ENCODE data around the gene NLN.
A peak's percentile ranks its signal among the peaks of the same experiment; 100 is the strongest.
"Not testable (repeated sequence)": the region's sequence is repeated elsewhere in the genome, so short reads cannot be mapped to it uniquely, and the experiment has no call there.

Gene NLN

DNA sequence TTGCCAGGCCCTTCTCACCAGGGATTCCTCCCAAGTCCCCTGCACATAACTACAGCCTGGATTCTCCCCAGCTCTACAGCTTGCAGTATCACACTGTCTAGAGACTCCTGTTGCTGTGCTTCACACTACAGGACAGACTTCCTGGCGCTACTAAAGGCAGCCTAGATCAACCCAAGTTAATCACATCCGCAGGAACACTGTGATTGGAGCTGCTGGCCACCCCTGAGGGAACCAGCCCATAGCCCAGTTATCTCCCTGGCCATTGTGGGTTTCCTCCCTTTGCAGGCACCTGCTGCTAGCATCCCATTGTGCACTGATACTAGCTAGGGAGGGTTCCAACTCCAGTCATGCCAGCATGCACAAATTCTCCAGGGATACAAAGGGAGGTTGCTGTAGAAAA lies 53.5 kb downstream of the NLN start:
- DNase-seq, result no peak

DNA sequence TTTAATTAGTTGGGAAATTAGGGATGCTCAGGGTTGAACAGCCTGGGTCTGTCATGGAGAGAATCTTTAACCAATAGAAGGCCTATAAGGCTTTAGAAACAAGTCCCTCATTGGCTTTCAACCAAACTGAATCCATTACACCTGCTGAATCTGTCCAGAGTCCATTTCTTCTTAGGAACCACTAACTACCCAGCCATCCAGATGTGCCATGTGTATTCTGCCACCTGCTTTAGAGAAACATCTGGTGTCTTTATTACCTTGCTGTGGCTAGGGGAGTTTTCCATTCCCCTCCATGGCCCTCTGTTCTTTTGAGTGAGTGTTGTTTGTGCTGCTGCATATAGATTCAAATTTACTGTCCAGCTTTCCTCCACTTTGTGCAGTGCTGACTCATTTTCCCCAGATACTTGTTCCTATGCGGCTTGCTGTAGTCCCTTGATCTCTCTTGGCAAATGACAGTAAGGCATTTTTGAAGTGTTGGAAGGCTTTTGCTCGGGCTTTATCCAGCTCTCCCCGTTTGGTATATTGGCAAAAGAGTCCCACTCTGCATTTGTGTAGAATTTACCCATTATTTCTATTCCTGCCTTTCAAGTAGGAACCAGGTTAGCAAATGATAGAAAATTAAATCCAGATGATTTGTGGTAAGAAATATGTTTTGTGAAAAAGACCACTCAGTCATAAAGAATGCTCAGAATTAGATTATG lies 54.6 kb downstream of the NLN start:
- no peak for DNase-seq

DNA sequence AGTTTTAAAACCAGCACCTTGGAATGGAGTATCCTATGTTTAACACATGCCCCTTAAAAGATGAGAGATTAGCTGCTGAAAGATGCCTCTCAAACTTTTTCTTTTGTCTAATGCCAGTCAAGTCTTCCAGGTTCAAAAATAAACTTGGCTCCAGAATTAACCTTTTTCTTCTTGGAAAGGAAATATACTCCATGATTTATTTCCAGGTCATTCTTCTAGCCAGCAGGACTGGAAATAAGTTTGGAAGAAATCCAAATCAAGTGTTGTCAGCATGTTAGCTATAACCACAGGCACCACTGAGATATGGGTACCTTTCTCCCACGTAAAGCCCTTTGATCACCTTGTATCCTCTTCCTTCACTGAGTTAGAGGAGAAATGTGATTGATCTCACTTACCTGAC lies 56.1 kb downstream of the NLN start:
- DNase-seq, result no peak

DNA sequence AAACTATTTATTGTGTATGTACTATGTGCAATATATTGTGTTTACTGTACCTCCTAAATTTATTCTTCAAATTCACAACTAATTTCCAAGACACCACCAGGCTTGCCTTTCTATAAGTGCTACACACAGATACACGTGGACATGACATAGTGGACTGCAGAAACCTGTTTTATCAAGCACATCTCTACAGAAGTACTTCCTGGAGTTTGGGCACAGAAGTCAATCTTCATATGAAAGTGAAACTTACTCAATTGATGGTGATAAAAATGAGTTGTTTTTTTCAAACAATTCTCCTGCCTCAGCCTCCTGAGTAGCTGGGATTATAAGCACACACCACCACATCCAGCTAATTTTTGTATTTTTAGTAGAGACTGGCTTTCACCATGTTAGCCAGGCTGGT lies 57.6 kb downstream of the NLN start:
- DNase-seq, result no peak

DNA sequence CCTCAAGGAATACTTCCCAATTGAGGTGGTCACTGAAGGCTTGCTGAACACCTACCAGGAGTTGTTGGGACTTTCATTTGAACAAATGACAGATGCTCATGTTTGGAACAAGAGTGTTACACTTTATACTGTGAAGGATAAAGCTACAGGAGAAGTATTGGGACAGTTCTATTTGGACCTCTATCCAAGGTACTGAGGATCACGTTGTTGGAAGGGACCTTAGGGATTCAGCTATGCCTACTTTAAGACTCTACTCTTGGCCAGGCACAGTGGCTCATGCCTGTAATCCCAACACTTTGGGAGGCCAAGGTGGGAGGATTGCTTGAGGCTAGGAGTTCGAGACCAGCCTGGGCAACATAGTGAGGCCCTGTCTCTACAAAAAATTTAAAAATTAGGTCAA lies 66.3 kb downstream of the NLN start:
- not testable (repeated sequence) for DNase-seq

DNA sequence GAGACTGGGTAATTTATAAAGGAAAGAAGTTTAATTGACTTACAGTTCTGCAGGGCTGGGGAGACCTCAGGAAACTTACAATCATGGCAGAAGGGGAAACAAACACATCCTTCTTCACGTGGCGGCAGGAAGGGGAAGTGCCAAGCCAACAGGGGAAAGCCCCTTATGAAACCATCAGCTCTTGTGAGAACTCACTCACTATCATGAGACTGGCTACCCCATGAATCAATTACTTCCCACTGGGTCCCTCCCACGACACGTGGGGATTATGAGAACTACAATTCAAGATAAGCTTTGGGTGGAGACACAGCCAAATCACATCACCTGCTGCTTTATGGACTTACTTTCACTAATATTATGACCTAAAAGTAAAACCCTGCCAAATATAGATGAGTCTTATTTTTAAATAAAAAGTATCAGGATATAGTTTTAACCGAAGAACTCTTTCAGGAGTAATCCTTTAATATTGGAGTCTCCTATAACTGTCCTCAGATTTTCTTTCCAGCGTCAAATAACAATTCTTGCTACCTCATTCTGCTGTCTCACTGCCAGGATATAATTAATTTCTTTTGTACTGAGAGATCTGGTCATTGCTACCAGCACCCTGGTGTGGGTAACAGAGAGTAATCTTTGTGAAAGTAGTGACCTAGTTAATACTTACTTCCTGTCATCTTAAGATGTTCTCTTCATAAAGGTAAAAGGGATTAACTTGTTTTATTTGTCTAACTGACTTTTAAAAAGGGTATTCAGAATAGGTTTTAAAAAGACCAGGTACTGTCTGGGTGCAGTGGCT lies 68.6 kb downstream of the NLN start:
- DNase-seq, result peak; percentile 28

DNA sequence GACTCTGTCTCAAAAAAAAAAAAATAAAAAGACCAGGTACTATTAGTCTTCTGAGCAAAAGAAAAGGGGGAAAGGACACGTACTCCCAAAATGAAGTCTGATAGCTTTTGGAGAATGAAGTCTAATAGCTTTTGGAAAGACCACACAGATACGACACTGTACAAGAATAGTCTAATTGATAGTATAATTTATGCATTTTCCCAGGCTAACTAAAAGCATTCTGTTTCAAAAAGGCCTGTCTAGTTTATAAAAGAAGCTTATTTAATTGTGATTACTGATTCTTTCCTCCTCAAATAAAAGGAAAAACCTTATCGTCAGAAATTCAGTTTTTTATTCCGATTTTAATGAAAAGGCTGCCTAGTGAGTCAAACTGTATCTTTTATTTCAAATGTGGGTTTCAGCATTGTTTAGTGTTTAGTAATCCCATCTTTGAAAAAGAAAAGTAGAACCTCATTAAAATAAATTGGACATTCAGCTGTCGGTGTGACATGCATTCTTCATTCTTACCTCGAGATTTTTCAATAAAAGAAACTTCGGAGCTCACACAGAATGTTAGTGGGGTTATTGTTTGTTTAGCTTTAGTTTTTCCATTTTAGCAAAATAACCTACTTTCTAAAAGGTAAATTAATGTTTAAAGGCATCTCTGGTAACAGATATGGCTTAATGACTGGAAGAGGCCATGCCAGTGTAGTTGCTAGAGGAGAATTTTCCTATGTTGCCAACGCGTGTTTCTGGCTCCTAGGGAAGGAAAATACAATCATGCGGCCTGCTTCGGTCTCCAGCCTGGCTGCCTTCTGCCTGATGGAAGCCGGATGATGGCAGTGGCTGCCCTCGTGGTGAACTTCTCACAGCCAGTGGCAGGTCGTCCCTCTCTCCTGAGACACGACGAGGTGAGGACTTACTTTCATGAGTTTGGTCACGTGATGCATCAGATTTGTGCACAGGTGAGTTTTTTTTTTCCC lies 70.0 kb downstream of the NLN start:
- DNase-seq, result no peak

DNA sequence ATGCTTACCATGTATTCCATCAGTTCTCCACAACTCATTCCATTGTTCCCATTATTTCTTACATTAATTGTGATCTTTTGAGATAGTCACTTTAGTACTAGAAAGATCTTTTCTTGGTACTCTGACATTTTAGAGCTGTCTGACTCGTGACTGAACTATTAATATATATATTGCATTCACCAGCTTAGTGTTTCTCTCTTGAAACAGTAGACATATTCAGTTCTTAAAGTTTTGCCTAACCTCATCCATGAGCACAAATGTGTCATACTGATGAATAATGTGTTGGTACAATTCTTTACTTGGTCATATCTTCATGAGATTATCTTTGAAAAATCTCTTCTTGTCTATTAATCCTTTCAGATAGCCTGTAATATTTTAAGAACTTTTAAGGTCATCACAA lies 74.3 kb downstream of the NLN start:
- no peak for DNase-seq

DNA sequence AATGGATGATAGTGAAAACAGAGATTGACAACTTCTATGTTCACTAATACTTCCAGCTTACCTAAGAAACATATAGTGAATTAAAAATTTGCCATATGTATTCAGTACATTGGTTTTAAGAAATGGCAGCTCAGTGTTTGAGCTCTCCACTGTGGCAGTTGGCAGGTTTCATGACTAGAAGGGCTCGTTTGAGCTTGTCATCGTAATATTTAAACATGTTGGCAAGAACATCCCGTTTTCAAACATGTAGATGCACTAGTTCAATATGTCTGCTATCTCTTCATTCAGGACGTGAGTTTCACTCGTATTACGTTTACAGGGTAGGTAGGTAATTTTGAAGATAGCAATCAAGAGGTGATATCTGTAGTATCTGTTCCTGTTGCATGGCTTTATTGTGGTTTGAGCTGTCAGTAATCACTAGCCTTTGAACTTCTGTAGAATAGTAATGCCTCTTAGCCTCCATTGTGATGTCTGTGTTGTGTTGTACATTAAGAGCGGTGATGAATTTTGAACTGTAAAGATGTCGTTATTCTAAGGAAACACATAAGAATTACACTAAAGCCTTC lies 74.8 kb downstream of the NLN start:
- no peak for DNase-seq

DNA sequence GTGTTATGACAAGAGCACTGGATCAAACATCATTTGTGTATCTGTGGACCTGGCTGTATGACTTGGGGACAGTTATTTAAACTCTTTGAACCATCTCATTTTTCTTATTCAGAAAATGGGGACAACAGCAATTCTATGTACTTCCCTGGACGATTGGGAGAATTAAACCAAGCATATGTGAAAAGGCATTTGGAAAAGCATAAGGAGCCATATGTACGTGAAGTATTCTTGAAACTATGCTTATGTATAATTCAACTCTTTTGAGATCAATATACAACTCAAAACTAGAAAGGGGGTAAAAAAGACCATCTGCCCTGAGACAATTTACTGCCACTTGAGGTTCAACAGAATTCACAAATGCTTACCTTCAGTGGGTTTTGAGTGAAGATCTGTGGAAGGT lies 75.5 kb downstream of the NLN start:
- DNase-seq, result no peak

DNA sequence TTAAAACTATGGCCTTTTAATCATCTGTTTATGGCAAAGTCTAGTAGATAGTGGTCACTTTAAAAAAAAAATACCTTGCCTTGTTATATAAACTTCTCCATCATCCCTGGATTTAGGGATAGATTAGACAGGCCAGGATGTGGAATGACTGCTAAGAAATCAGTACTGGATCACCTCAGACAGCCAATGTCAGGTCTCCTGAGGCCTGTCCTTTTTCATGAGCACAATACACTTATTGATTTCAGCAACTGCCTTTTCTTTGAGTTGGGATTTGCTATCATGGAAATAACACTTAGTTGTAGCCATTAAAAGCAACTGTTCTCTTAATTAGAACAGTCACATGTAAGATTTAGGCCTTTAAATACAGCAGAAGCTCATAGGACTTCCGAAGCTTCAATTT lies 77.9 kb downstream of the NLN start:
- no peak for DNase-seq

DNA sequence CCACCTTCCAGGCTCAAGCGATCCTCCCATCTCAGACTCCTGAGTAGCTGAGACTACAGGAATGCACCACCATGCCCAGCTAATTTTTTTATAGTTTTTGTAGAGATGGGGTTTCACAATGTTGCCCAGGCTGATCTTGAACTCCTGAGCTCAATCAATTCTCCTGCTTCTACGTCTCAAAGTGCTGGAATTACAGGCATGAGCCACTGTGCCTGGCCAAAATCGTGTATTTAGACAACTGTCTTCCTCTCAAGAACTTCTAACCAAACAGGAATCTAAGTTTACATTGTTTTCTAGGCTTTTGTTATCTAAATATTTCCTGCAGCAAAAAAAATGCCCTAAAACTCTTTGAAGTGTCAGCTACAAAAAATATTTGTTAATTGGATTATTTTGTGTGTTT lies 78.8 kb downstream of the NLN start:
- no peak for DNase-seq

DNA sequence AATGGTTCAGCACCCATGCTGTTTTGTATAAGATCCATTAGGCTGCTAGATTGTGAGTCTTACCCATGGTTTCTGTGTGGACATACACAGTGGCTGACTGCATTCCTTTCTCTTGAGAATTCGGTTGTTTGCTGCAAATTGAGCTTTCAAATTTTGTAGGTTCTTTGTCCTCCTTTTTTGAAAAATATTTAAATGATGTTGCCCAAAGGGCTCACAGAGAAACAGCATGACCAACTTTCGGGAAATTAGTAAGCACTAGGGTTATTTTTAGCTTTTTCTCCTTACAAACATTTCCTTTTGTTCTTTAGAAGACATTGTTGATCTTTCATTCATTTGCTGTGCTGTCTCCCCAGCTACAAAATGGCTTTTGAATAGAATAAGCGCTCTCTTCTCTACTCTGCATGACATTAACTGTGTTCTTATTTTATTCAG lies 79.4 kb downstream of the NLN start:
- no peak for DNase-seq

DNA sequence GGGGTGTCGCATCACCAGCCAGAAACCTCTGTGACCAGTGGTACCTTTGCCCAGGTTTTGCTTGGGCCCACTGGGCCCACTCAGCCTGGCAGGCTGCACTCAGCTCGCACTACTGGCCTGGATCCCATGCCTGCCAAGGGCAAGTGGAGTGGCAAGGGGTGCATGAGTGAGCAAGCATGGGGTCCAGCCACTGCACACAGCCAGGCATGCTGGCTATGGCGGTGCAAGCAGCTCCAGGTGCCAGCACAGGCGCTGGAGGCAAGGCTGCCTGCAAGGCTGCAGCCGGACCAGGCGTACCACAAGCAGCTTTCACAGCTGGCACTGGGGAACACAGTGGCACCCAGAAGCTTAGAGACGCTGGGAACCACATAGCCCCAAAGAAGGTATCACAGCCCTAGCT lies 80.1 kb downstream of the NLN start:
- no peak for DNase-seq

DNA sequence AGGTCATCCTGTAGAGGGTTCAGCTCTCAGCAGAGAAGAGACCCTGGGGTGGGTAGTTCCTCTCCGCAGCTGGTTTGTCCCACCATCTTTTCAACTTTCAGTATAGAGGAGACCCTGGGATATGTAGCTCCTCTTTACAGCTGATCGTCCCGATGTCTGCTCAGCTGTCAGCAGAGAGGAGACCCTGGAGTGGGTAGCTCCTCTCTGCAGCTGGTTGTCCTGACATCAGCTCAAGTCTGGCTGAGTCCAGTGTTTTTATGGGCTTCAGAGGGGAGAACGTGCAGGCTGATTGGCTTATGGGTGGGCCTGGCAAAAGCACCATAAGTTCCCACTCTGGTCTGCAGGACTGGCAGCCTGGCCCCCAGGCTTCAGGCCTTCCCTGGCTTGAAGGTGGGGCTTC lies 80.8 kb downstream of the NLN start:
- no peak for DNase-seq

DNA sequence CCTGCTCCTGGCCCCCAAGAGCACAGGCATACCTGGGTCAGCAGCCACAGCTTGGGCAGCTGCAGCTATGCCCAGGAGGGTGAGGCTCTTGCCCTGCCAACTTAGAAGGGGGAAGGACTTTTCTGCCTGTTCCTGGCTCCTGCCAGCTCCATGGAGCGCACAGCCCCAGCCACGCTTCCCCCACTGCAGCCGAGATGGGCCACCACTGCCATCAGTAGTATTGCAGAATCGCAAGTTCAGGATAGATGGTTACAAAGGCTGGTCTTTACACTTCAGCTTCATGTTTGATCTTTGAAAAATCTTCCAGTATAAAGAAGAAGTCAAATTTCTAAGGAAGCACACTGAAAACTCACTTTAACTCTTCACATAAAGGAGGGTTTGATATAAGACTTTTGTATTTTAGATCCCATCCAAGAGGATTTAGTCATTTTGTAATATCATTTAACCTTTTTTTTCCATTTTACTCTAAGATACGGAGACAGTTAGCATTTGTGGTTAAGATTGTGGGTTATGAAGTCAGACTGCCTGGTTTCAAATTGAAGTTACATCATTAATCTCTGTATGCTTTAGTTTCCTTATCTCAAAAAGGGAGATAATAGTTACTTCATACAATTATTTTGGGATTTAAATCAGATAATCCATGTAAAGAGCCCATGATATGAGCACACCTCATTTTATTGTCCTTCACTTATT lies 81.8 kb downstream of the NLN start:
- no peak for DNase-seq

DNA sequence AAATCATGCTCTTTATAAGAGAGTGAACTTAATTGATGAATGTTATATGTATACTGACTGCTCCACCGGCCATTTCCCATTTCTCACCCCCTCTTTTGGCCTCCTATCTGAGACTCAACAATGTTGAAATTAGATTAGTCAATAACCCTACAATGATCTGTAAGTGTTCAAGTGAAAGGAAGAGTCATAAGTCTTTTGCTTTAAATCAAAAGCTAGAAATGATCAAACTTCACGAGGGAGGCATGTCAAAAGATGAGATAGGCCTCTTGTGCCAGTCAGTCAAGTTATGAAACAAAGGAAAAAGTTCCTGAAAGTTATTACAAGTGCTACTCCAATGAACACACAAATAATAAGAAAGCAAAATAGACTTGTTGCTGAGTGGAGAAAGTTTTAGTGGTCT lies 83.1 kb downstream of the NLN start:
- DNase-seq, result no peak

DNA sequence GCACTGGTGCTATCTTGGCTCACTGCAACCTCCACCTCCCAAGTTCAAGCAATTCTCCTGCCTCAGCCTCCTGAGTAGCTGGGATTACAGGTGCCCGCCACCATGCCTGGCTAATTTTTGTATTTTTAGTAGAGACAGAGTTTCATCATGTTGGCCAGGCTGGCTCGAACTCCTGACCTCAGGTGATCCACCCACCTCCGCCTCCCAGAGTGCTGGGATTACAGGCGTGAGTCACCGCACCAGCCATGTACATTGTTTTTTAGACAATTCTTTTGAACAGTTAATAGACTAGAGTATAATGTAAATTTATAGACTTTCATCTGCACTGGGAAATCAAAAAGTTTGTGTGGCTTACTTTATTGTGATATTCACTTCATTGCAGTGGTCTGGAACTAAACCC lies 85.5 kb downstream of the NLN start:
- DNase-seq, result not testable (repeated sequence)

DNA sequence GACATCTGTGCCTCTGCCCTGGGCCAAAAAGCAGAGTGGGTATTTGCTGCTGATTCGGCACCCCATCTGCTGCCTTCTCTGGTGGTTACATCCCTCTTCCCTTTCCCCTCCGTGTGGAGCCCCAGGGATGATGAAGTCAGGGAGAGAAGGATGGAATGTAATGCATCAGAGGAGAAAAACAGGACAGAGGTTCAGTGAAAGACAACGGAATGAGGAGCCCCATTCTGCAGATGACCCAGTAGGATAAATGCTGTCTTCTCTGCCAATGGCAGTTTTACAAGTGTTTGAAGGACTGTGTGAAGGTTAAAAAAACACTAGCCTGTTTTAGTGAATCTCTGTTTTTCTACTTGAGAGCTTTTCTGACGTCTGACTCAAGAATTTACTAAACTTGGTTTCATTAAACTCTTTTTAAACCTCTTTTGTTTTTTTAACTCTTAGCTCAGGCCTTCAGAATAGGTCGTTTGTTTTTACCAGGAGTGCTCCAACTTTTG lies 86.3 kb downstream of the NLN start:
- DNase-seq, result no peak

DNA sequence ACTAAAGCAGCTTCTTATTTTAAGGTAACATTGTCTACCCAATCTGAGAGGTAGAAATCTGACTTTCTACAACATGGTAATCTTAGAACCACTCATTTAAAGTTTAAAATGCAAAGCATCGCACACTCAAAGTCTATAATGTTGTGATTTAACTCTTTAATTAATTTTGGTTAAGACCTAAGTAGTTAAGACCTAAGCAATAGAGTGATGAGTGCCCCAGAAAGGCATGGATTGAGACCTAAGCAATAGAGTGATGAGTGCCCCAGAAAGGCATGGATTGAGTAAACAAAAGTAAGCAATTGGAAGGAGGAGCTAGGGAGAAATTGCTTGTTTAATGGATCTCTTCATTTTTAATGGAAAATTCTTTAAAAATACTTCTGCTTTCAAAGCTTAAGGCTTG lies 86.8 kb downstream of the NLN start:
- no peak for DNase-seq

DNA sequence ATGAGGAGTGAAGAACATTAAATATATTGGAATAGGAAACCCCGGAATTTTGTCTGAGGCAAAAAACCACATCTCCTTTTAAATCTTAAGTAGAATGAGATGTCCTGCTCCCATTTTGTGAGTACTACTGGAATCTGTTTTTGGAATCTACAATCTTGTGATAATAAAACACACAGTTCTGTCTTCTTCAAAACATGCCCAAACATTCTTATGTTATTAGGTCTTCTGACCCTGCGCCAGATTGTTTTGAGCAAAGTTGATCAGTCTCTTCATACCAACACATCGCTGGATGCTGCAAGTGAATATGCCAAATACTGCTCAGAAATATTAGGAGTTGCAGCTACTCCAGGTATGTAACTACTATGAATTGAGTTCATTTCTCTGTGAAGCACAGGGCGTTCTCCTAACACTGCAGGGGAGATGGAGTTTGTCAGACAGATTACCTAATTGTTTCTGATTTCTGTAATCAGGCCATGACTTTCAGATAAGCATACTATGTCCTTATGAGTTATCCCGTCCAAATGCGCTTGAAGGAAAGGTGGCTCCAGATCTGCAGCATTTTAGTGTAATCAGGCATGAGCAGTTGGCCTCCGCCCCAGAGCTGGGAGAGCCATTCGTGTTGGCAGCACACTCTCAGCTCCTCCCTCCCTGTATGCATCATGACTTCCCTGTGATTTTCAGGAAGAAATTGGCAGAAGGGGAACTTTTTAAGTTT lies 88.0 kb downstream of the NLN start:
- no peak for DNase-seq

DNA sequence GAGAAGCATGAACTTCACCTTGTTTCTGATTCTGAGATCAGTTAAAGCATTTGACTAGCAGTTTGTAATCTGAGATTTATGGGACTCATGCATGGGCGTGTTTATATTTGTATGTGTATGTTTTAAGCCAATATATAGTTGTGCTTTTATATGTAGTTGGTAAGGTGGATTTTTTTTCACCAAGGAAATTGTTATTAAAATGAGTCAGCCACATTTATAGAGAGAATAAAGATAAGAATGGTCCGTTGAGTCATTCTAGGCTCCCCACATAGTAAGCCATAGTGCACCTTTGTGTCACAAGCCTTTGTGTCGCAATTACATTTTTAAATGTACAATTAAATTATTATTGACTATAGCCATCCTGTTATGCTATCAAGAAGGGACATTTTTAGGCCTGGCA lies 89.0 kb downstream of the NLN start:
- no peak for DNase-seq
